Prostate gland (tissue), 2 donors: Measurements from ENCODE around the gene PCDHB3.

Source experiments
- POLR2A ChIP-seq: fragments of 450-650 bp; IDR thresholded peaks from one replicate; pipeline ENCODE4 v1.6.1; 2016; ENCODE audit warnings: antibody characterized with exemption, mild to moderate bottlenecking
- TF ChIP-seq, protein P1 (sequence below), 4 experiments: fragments of 200-600 bp in 2 of 4; fragments of 450-650 bp in 2 of 4; sonication (generic) in 2 of 4; IDR thresholded peaks; 1 replicate in 3 of 4; 2 replicates in 1 of 4; pipeline ENCODE4 v1.5.1; 2016 to 2019; ENCODE audit warnings: antibody characterized with exemption in 4 of 4, mild to moderate bottlenecking in 2 of 4, moderate library complexity in 2 of 4

DNA sequence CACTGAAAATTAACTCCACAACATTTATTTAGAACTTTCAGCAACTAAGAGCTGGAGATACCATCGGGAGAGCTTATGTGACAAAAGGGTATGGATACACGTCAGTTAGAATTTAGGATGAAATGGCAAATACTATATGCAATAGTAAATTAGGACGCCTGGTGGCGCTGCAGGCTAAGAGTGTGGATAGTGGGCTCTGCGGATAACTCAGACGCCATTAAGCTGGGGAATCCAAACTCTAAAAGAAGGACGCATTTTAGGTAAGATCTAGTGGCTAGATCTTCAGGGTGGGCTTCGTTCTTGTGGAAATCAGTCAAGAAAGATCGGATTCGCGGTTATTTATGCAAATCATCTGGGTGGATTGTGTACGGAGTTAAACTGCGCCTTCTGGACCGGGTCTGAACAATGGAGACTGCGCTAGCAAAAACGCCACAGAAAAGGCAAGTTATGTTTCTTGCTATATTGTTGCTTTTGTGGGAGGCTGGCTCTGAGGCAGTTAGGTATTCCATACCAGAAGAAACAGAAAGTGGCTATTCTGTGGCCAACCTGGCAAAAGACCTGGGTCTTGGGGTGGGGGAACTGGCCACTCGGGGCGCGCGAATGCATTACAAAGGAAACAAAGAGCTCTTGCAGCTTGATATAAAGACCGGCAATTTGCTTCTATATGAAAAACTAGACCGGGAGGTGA is 34.9 kb downstream of the PCDHB3 start, which contains the start of gene PCDHB5:
- TF ChIP-seq, protein P1, sequence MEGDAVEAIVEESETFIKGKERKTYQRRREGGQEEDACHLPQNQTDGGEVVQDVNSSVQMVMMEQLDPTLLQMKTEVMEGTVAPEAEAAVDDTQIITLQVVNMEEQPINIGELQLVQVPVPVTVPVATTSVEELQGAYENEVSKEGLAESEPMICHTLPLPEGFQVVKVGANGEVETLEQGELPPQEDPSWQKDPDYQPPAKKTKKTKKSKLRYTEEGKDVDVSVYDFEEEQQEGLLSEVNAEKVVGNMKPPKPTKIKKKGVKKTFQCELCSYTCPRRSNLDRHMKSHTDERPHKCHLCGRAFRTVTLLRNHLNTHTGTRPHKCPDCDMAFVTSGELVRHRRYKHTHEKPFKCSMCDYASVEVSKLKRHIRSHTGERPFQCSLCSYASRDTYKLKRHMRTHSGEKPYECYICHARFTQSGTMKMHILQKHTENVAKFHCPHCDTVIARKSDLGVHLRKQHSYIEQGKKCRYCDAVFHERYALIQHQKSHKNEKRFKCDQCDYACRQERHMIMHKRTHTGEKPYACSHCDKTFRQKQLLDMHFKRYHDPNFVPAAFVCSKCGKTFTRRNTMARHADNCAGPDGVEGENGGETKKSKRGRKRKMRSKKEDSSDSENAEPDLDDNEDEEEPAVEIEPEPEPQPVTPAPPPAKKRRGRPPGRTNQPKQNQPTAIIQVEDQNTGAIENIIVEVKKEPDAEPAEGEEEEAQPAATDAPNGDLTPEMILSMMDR (IDR thresholded peaks at IDR 0.05) = peak in 2 of 4 experiments; percentile 18 to 26
- TF ChIP-seq POLR2A = no peak
